ENCODE measurements around the gene POLR2H.

Gene POLR2H

GRCh38 chr3:184389384-184389783 is 27.9 kb downstream of the POLR2H start:
- no peak for DNase-seq

- no peak for DNase-seq
Observed at GRCh38 chr3:184389935-184390528, 28.5 kb downstream of the POLR2H start.

GRCh38 chr3:184391266-184391665 is 29.8 kb downstream of the POLR2H start:
- no peak for DNase-seq

GRCh38 chr3:184395320-184395660 is 33.8 kb downstream of the POLR2H start:
- no peak for DNase-seq

- DNase-seq = no peak
Observed at GRCh38 chr3:184399410-184399809, 37.9 kb downstream of the POLR2H start.

GRCh38 chr3:184405075-184406030 is 43.8 kb downstream of the POLR2H start:
- no peak for DNase-seq

GRCh38 chr3:184409331-184409926 is 47.9 kb downstream of the POLR2H start:
- DNase-seq = no peak

GRCh38 chr3:184409946-184410500 is 48.5 kb downstream of the POLR2H start:
- no peak for DNase-seq

- no peak for DNase-seq
Observed at GRCh38 chr3:184414418-184415202, 53.1 kb downstream of the POLR2H start.

GRCh38 chr3:184415203-184415490 is 53.6 kb downstream of the POLR2H start:
- DNase-seq = no peak

- peak; percentile 68 to 75 for DNase-seq
Observed at GRCh38 chr3:184417619-184418327, 56.3 kb downstream of the POLR2H start.

Data from CD4-positive, alpha-beta T cell treated with Interleukin-1 beta for 1 hour (primary cell).